ENCODE measurements around the gene ALKBH2.

DNA sequence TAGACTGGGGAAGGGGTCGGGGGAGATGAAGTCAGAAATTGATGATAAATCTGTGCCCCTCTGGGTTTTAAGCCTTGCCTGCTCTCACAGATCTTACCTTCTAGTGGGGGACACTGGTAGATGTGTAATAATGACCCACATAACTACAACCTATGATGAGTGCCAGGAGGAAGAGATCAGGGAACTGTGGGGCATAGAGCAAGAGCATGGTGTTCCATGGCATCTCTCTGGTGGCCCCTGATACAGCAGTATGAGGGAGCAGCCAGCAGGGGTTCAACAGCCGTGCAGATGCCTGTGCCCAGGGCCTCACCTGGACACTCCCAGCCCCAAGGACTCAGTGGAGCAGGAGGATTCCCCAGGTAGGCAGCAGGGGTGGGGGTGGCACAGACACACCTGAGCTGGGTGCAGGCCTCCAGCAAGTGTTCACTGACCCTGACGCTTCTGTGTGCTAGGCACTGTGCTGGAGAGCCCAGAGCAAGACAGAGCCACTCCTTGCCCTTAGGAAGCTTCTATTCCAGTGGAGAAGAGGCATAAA lies 28.1 kb upstream of the ALKBH2 start:
- TF ChIP-seq EZH2 (IDR thresholded peaks at IDR 0.05; ENCODE audit: borderline replicate concordance, insufficient read depth, low read length, poor library complexity, severe bottlenecking) (no peak), EP300 (conservative IDR thresholded peaks at IDR 0.05; ENCODE audit: poor library complexity, severe bottlenecking) (no peak), TAF1 (IDR thresholded peaks at IDR 0.05; ENCODE audit: low read depth) (no peak), REST (IDR thresholded peaks at IDR 0.05; ENCODE audit: borderline replicate concordance) (no peak), POLR2AphosphoS5 (IDR thresholded peaks at IDR 0.05) (no peak), CTCF (IDR thresholded peaks at IDR 0.05; ENCODE audit: poor library complexity, severe bottlenecking) (no peak), MXI1 (conservative IDR thresholded peaks at IDR 0.05; ENCODE audit: poor library complexity, severe bottlenecking) (no peak), SMC3 (conservative IDR thresholded peaks at IDR 0.05; ENCODE audit: poor library complexity) (no peak)

Data from neural cell (in vitro differentiated cells).